Activated CD4-positive, alpha-beta memory T cell treated with anti-CD3 and anti-CD28 coated beads for 36 hours (primary cell): ENCODE data around the gene MANSC1. TPM values are rescaled to one million over a fixed set of nuclear protein-coding genes. Genes with fewer than 3 reads are reported as not detected.
"Not testable (repeated sequence)": the region's sequence is repeated elsewhere in the genome, so short reads cannot be mapped to it uniquely, and the experiment has no call there.

Source experiments
- CTCF ChIA-PET: fragments of 350-600 bp; sonication (Branson Sonifier 250); formaldehyde crosslinking; loops from one replicate; lab custom pipeline; 2021; ENCODE audit warnings: antibody characterized with exemption, inconsistent platforms; lab: Charles Lee
- POLR2A ChIA-PET: fragments of 350-600 bp; sonication (Branson Sonifier 250); formaldehyde crosslinking; loops from one replicate; lab custom pipeline; 2021; ENCODE audit warnings: antibody characterized with exemption; lab: Charles Lee
- DNase-seq: peaks from one replicate; pipeline ENCODE4 v3.0.0-alpha.2; 2020
- H3K27ac Mint-ChIP-seq: one replicate; pipeline ENCODE4 v1.8.0; 2021; ENCODE audit warnings: mixed read lengths
- H3K27me3 Mint-ChIP-seq: one replicate; pipeline ENCODE4 v1.8.0; 2021; ENCODE audit warnings: mixed read lengths
- H3K36me3 Mint-ChIP-seq: one replicate; pipeline ENCODE4 v1.8.0; 2021; ENCODE audit warnings: mixed read lengths
- H3K4me1 Mint-ChIP-seq: one replicate; pipeline ENCODE4 v1.8.0; 2021; ENCODE audit warnings: low read depth, mixed read lengths
- H3K4me3 Mint-ChIP-seq: one replicate; pipeline ENCODE4 v1.8.0; 2021; ENCODE audit warnings: mild to moderate bottlenecking, mixed read lengths
- H3K9me3 Mint-ChIP-seq: one replicate; pipeline ENCODE4 v1.8.0; 2021; ENCODE audit warnings: mixed read lengths
- intact Hi-C: fragments of 100-400 bp; cut with micrococcal nuclease; formaldehyde crosslinking; loops from one replicate; pipeline ENCODE4 v1.15.1; 2023
- total RNA-seq, 2 experiments: library from RNA; stranded (reverse); gene quantifications; one replicate each; pipeline ENCODE4 v1.2.3, GENCODE V29; 2021

MANSC1 gene
- total RNA-seq, 2 experiments from 2014 or later: 1.9 to 2.2 TPM

DNA sequence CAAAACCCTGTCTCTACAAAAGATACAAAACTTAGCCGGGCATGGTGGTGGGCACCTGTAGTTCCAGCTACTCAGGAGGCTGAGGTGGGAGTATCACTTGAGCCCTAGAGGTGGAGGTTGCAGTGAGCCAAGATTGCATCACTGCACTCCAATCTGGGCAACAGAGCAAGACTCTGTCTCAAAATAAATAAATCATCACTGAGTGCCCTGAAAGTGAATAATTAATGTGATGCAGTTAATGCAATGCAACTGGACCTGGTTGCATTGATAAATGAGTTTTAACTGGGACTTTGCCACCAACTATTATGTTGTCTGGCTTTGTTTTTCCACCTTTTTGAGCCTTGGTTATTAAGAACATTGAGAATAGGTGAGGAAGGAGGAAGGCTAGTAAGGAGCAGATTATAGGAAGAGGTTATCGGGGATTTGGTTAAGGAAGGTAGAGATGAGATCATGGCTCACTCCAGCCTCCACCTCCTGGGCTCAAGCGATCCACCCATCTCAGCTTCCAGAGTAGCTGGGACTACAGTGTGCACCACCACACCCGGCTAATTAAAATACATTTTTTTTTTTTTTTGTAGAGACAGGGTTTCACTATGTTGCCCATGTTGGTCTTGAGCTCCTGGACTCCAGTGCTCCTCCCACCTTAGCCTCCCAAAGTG lies 14.9 kb upstream of the MANSC1 start:
- Mint-ChIP-seq H3K4me1 (peaks cover 48% of the 10 kb centered on the region), H3K27me3 (no peaks in the 10 kb centered on the region), H3K9me3 (no peaks in the 10 kb centered on the region), H3K27ac (no peak overlapping the region), H3K4me3 (no peak overlapping the region), H3K36me3 (peaks cover 21% of the 10 kb centered on the region)
- CTCF ChIA-PET: interaction anchor here (0.6 to 1.0 kb wide), 2 partner anchors 10 to 12 kb away, joined by 3 read pairs; no protein-coding TSS in a partner anchor
- POLR2A ChIA-PET: interaction anchor here (3.1 kb wide), 1 partner anchor 7 kb away, joined by 13 read pairs; the partner anchor contains the start of gene BORCS5
- DNase-seq: no peak
- intact Hi-C loops: no loop called here

- no peak for DNase-seq
- H3K9me3 Mint-ChIP-seq: no peaks in the 10 kb centered on the region
- H3K4me3 Mint-ChIP-seq: peak overlapping the region; percentile 98
- intact Hi-C loops: loop anchor here (5.0 to 10.0 kb wide), 3 partner anchors 254 to 846 kb away; partner anchors contain the start of gene CREBL2
- CTCF ChIA-PET: interaction anchor here (1.1 to 3.5 kb wide), 7 partner anchors 9 to 378 kb away, joined by 4 to 17 read pairs (median 8); partner anchors contain the start of genes DUSP16 and MANSC1
- H3K36me3 Mint-ChIP-seq: peaks cover 9% of the 10 kb centered on the region
- POLR2A ChIA-PET: interaction anchor here (0.9 to 3.2 kb wide), 17 partner anchors 8 to 367 kb away, joined by 3 to 27 read pairs (median 5); no protein-coding TSS in a partner anchor
- H3K27ac Mint-ChIP-seq: peak overlapping the region; percentile 99
- H3K27me3 Mint-ChIP-seq: no peaks in the 10 kb centered on the region
- H3K4me1 Mint-ChIP-seq: peaks cover 44% of the 10 kb centered on the region
Measured at GRCh38 chr12:12358528-12358927, 8.5 kb upstream of the MANSC1 start.

DNA sequence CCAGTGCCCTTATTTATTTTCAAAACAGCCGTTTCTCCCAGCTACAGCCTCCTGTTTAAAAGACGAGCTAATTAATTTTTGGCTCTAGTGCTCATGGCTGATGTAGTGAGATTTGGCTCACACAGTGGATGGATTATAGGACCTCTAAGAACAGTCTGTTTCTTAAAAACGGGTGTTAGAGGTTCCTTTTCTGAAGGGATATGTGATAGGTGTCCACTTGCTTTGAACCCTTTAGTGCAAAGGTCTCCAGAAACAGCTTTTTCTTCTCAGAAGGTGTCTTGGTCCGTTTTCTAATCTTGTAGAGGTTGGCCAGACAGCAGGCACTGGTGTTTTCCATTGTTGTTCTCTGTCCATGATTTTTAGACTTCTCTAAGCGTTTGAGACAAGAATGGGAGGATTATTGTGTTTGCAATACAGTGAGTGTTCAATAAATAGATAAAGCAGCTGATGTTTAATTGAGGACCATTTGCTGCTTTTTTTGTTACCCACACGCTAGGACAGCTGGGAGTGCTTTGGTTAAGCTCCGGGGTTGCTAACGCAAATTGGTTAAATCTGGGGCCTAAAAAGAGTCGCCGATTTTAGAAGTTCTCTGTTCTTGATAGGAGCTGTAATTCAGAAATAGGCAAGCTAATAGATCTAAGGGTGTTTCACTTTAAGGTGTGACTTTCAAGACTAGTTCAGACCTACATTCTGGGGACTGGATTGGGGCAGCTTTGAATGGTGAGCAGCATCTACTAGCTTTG lies 7.8 kb upstream of the MANSC1 start:
- peak overlapping the region; percentile 98 for H3K4me3 Mint-ChIP-seq
- peak overlapping the region; percentile 99 for H3K27ac Mint-ChIP-seq
- intact Hi-C loops: loop anchor here (1.0 to 10.0 kb wide), 8 partner anchors 18 to 847 kb away; partner anchors contain the start of genes CDKN1B and CREBL2
- ChIA-PET CTCF (interaction anchor here (0.5 to 3.5 kb wide), 21 partner anchors 8 to 455 kb away, joined by 3 to 17 read pairs (median 4); partner anchors contain the start of genes DDX47, DUSP16 and MANSC1), POLR2A (interaction anchor here (0.7 to 3.2 kb wide), 30 partner anchors 9 to 708 kb away, joined by 3 to 27 read pairs (median 5); partner anchors contain the start of gene ETV6)
- H3K36me3 Mint-ChIP-seq: peaks cover 9% of the 10 kb centered on the region
- H3K27me3 Mint-ChIP-seq: no peaks in the 10 kb centered on the region
- peak; percentile 25 for DNase-seq
- H3K4me1 Mint-ChIP-seq: peaks cover 44% of the 10 kb centered on the region
- H3K9me3 Mint-ChIP-seq: no peaks in the 10 kb centered on the region

DNA sequence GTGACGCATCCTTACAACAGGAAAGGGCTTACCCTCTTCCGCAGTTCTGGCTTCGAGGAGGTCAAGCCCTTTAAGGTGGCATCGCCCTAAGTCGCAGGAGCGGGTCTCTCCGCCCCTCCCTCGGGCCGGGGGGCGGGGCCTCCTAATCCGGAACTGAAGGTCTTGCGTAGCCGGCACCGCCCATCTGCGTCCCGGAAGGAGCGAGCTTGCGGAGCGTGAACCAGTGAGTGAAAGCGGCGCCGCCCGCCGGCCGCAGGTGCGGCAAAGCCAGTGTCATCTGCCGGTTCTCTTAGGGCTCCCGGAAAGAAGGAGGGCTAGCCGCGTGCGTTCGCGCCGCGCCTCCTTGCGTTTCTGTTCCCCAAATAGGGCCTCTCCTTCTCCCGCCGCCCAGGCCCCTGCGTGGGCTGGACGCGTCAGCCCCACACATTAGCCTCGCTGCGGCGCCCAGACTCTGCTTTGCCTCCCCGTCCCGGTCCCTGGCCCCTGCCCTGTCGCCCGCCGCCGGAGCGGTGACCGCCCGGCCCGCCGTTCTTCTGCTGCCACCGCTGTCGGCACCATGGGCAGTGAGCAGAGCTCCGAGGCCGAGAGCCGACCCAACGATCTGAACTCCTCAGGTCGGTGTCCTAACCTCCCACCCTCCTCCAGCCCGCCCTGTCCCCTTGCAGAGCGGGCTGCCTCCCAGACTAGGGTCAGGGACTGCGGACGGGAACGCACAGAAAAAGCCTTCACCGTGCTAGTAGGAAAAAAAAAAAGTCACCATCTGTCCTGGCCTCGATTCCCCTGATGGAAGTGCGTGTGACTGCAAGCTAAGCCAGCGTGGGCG lies 7.1 kb upstream of the MANSC1 start, which contains the start of gene BORCS5:
Gene BORCS5 (plus strand): TSS at position 183 of the 823 bp plus-strand sequence. CDS start 374 bp downstream, at position 557.
- Mint-ChIP-seq H3K36me3 (peaks cover 9% of the 10 kb centered on the region), H3K4me1 (peaks cover 43% of the 10 kb centered on the region), H3K27me3 (no peaks in the 10 kb centered on the region), H3K4me3 (peak within 1 kb of the TSS; percentile 98), H3K9me3 (no peaks in the 10 kb centered on the region), H3K27ac (peak within 1 kb of the TSS; percentile 99)
- POLR2A ChIA-PET: interaction anchor here (0.6 to 3.2 kb wide), 39 partner anchors 10 to 707 kb away, joined by 3 to 27 read pairs (median 5); partner anchors contain the start of genes DUSP16 and ETV6
- CTCF ChIA-PET: interaction anchor here (0.5 to 3.5 kb wide), 22 partner anchors 9 to 456 kb away, joined by 3 to 17 read pairs (median 4); partner anchors contain the start of genes DDX47 and DUSP16
- intact Hi-C loops: loop anchor here (1.0 to 10.0 kb wide), 9 partner anchors 19 to 848 kb away; partner anchors contain the start of genes CDKN1B and CREBL2
- peak; percentile 99 for DNase-seq

DNA sequence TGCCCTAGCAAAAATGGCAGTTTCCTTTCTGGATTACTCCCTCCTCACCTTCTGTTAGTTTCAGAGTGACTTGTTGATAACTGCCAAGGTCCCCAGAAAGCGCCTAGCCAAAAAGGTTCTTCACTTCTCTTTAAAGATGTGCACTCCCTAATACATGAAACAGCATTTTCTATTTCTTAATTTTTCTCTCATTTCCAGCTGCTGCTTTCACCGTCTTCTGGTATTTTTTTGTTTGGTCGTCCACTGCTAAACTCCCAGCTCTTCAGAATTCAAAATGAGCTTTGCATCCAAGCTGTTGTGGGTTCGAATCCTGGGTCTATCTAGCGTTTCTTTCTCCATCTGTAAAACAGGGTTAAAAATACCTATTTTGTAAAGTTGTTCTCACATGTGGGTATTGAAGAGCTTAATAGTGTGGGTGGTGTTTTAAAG lies 6.4 kb upstream of the MANSC1 start:
- intact Hi-C loops: loop anchor here (1.0 to 10.0 kb wide), 5 partner anchors 204 to 848 kb away; partner anchors contain the start of gene CREBL2
- Mint-ChIP-seq H3K4me3 (peak overlapping the region; percentile 98), H3K4me1 (peaks cover 37% of the 10 kb centered on the region), H3K27me3 (no peaks in the 10 kb centered on the region), H3K27ac (peak overlapping the region; percentile 99), H3K9me3 (no peaks in the 10 kb centered on the region), H3K36me3 (peaks cover 7% of the 10 kb centered on the region)
- DNase-seq: no peak
- ChIA-PET POLR2A (interaction anchor here (0.6 to 3.2 kb wide), 28 partner anchors 10 to 707 kb away, joined by 3 to 27 read pairs (median 5); partner anchors contain the start of genes DUSP16 and ETV6), CTCF (interaction anchor here (0.7 to 3.5 kb wide), 13 partner anchors 9 to 457 kb away, joined by 3 to 17 read pairs (median 5); partner anchors contain the start of genes DDX47 and DUSP16)

GRCh38 chr12:12353807-12354206 lies 3.8 kb upstream of the MANSC1 start:
- ChIA-PET POLR2A (no interaction called here), CTCF (no interaction called here)
- H3K27ac Mint-ChIP-seq: peak overlapping the region; percentile 10
- no peak for DNase-seq
- peaks cover 33% of the 10 kb centered on the region for H3K4me1 Mint-ChIP-seq
- H3K27me3 Mint-ChIP-seq: no peaks in the 10 kb centered on the region
- peaks cover 4% of the 10 kb centered on the region for H3K36me3 Mint-ChIP-seq
- no peaks in the 10 kb centered on the region for H3K9me3 Mint-ChIP-seq
- intact Hi-C loops: loop anchor here (10.0 kb wide), 2 partner anchors 451 to 851 kb away; no protein-coding TSS in a partner anchor
- no peak overlapping the region for H3K4me3 Mint-ChIP-seq

DNA sequence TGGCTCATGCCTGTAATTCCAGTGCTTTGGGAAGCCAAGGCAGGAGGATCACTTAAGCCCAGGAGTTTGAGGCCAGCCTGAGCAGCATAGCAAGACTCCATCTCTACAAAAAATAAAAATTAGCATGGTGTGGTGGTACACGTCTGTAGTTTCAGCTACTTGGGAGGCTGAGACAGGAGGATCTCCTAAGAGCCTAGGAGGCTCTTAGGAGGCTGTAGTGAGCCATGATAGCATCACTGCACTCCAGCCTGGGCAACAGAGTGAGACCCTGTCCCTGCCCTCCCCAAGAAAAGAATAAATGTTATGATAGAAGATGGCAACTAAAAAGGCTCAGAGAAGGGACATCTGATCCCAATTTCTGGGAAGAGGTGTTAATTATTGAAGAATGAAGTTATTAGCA lies 3.2 kb upstream of the MANSC1 start:
- POLR2A ChIA-PET: no interaction called here
- intact Hi-C loops: loop anchor here (10.0 kb wide), 2 partner anchors 452 to 852 kb away; no protein-coding TSS in a partner anchor

DNA sequence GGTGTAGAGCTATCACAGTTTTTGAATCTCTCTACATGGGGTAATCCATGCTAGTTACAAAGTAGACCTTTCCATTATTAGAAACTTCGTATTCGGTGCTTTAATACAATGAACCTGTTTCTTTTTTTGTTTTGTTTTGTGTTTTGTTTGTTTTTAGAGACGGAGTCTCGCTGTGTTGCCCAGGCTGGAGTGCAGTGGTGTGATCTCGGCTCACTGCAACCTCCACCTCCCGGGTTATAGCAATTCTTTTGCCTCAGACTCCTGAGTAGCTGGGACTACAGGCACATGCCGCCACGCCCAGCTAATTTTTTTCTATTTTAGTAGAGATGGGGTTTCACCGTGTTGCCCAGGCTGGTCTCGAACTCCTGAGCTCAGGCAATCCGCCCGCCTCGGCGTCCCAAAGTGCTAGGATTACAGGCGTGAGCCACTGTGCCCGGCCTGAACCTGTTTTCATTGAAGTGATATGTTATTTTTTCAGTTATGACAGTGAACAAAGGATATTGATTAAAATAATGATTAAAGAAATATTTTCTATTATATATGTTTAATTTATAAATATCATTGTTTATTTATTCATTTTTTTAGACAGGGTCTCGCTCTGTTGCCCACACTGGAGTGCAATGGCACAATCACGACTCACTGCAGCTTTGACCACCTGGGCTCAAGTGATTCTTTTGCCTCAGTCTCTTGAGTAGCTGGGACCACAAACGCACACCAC lies 1.6 kb upstream of the MANSC1 start:
- CTCF ChIA-PET: interaction anchor here (0.6 to 3.4 kb wide), 4 partner anchors 10 to 354 kb away, joined by 3 to 20 read pairs (median 3); no protein-coding TSS in a partner anchor

More for the DNA sequence above, 3.2 kb upstream of the MANSC1 start:
- no peak for DNase-seq
- H3K4me3 Mint-ChIP-seq: no peak overlapping the region
- peaks cover 4% of the 10 kb centered on the region for H3K36me3 Mint-ChIP-seq
- H3K4me1 Mint-ChIP-seq: peaks cover 28% of the 10 kb centered on the region
- H3K27me3 Mint-ChIP-seq: no peaks in the 10 kb centered on the region
- no peaks in the 10 kb centered on the region for H3K9me3 Mint-ChIP-seq
- CTCF ChIA-PET: no interaction called here
- no peak overlapping the region for H3K27ac Mint-ChIP-seq

GRCh38 chr12:12350868-12351463 lies 924 bp upstream of the MANSC1 start:
- POLR2A ChIA-PET: no interaction called here
- H3K36me3 Mint-ChIP-seq: no peaks in the 10 kb centered on the region
- DNase-seq: no peak
- H3K27me3 Mint-ChIP-seq: no peaks in the 10 kb centered on the region
- H3K27ac Mint-ChIP-seq: peak overlapping the region; percentile 16
- H3K9me3 Mint-ChIP-seq: no peaks in the 10 kb centered on the region
- CTCF ChIA-PET: interaction anchor here (0.6 to 3.4 kb wide), 3 partner anchors 9 to 153 kb away, joined by 3 to 20 read pairs (median 3); no protein-coding TSS in a partner anchor
- H3K4me1 Mint-ChIP-seq: peaks cover 21% of the 10 kb centered on the region
- H3K4me3 Mint-ChIP-seq: peak overlapping the region; percentile 62
- intact Hi-C loops: loop anchor here (10.0 kb wide), 2 partner anchors 454 to 854 kb away; no protein-coding TSS in a partner anchor

More for the DNA sequence above, 1.6 kb upstream of the MANSC1 start:
- DNase-seq, H3K27ac Mint-ChIP-seq, H3K4me3 Mint-ChIP-seq, POLR2A ChIA-PET, H3K36me3 Mint-ChIP-seq, H3K9me3 Mint-ChIP-seq, H3K27me3 Mint-ChIP-seq: not testable (repeated sequence)
- peaks cover 25% of the 10 kb centered on the region for H3K4me1 Mint-ChIP-seq
- intact Hi-C loops: loop anchor here (10.0 kb wide), 2 partner anchors 453 to 853 kb away; no protein-coding TSS in a partner anchor
